HG03159 (cell line): ENCODE results near the gene LCE2B.

Experiments used
- ATAC-seq: cut with Tn5 transposase; IDR thresholded peaks from one replicate; pipeline ENCODE4 v1.9.1; 2021; ENCODE audit warnings: mild to moderate bottlenecking, moderate library complexity; ENCODE audit not compliant: unreplicated experiment

The LCE2B gene

GRCh38 chr1:152728986-152729385, 43.1 kb downstream of the LCE2B start:
- ATAC-seq, result no peak

GRCh38 chr1:152735648-152736047, 49.7 kb downstream of the LCE2B start:
- no peak for ATAC-seq
